ENCODE data around the gene RUNX2.
A peak's percentile ranks its signal among the peaks of the same experiment; 100 is the strongest.

Gene RUNX2

GRCh38 chr6:45505470-45505869, 177.3 kb downstream of the RUNX2 start:
- Histone ChIP-seq H3K9ac (ENCODE audit: low read depth, low read length) (no peak overlapping the region), H3K36me3 (ENCODE audit: insufficient read depth, low read length) (no peaks in the 10 kb centered on the region), H3K27ac (ENCODE audit: low read depth, low read length) (peak overlapping the region; percentile 44; the same call in 1 of the 2 replicates), H3K4me3 (ENCODE audit: low read length) (no peak overlapping the region), H3K4me1 (ENCODE audit: insufficient read depth, low read length) (peaks cover 19% of the 10 kb centered on the region), H3K9me3 (ENCODE audit: insufficient read depth, low read depth, low read length) (no peaks in the 10 kb centered on the region), H3K27me3 (ENCODE audit: insufficient read depth, low read length) (no peaks in the 10 kb centered on the region)
- 99% methylated on average over 2 of the region's 2 CpGs for WGBS

GRCh38 chr6:45507186-45507585, 179.1 kb downstream of the RUNX2 start:
- Histone ChIP-seq H3K27ac (ENCODE audit: low read depth, low read length) (no peak overlapping the region), H3K9me3 (ENCODE audit: insufficient read depth, low read depth, low read length) (no peaks in the 10 kb centered on the region), H3K9ac (ENCODE audit: low read depth, low read length) (no peak overlapping the region), H3K27me3 (ENCODE audit: insufficient read depth, low read length) (no peaks in the 10 kb centered on the region), H3K36me3 (ENCODE audit: insufficient read depth, low read length) (no peaks in the 10 kb centered on the region), H3K4me1 (ENCODE audit: insufficient read depth, low read length) (peaks cover 29% of the 10 kb centered on the region), H3K4me3 (ENCODE audit: low read length) (no peak overlapping the region)
- 93% methylated on average over 2 of the region's 3 CpGs for WGBS

- no peak overlapping the region for H3K27ac ChIP-seq (ENCODE audit: low read depth, low read length)
- no peaks in the 10 kb centered on the region for H3K9me3 ChIP-seq (ENCODE audit: insufficient read depth, low read depth, low read length)
- H3K36me3 ChIP-seq (ENCODE audit: insufficient read depth, low read length): no peaks in the 10 kb centered on the region
- H3K9ac ChIP-seq (ENCODE audit: low read depth, low read length): no peak overlapping the region
- H3K27me3 ChIP-seq (ENCODE audit: insufficient read depth, low read length): no peaks in the 10 kb centered on the region
- 99% methylated on average over 4 of the region's 4 CpGs for WGBS
- peaks cover 43% of the 10 kb centered on the region for H3K4me1 ChIP-seq (ENCODE audit: insufficient read depth, low read length)
- H3K4me3 ChIP-seq (ENCODE audit: low read length): no peak overlapping the region
Observed at GRCh38 chr6:45509426-45509825, 181.3 kb downstream of the RUNX2 start.

- WGBS: 85% methylated on average over 3 of the region's 3 CpGs
- no peaks in the 10 kb centered on the region for H3K36me3 ChIP-seq (ENCODE audit: insufficient read depth, low read length)
Observed at GRCh38 chr6:45512717-45513116, 184.6 kb downstream of the RUNX2 start.

GRCh38 chr6:45513213-45513618, 185.1 kb downstream of the RUNX2 start:
- 73% methylated on average over 9 of the region's 9 CpGs for WGBS
- Histone ChIP-seq H3K27me3 (ENCODE audit: insufficient read depth, low read length) (no peaks in the 10 kb centered on the region), H3K4me3 (ENCODE audit: low read length) (no peak overlapping the region), H3K9ac (ENCODE audit: low read depth, low read length) (no peak overlapping the region), H3K4me1 (ENCODE audit: insufficient read depth, low read length) (peaks cover 39% of the 10 kb centered on the region), H3K36me3 (ENCODE audit: insufficient read depth, low read length) (no peaks in the 10 kb centered on the region), H3K27ac (ENCODE audit: low read depth, low read length) (no peak overlapping the region), H3K9me3 (ENCODE audit: insufficient read depth, low read depth, low read length) (no peaks in the 10 kb centered on the region)

More at GRCh38 chr6:45512717-45513116, 184.6 kb downstream of the RUNX2 start:
- Histone ChIP-seq H3K27me3 (ENCODE audit: insufficient read depth, low read length) (no peaks in the 10 kb centered on the region), H3K4me1 (ENCODE audit: insufficient read depth, low read length) (peaks cover 39% of the 10 kb centered on the region), H3K9me3 (ENCODE audit: insufficient read depth, low read depth, low read length) (no peaks in the 10 kb centered on the region), H3K4me3 (ENCODE audit: low read length) (no peak overlapping the region), H3K9ac (ENCODE audit: low read depth, low read length) (no peak overlapping the region), H3K27ac (ENCODE audit: low read depth, low read length) (no peak overlapping the region)

- WGBS: 68% methylated on average over 4 of the region's 4 CpGs
- Histone ChIP-seq H3K9me3 (ENCODE audit: insufficient read depth, low read depth, low read length) (no peaks in the 10 kb centered on the region), H3K4me3 (ENCODE audit: low read length) (no peak overlapping the region), H3K4me1 (ENCODE audit: insufficient read depth, low read length) (peaks cover 39% of the 10 kb centered on the region), H3K9ac (ENCODE audit: low read depth, low read length) (no peak overlapping the region), H3K27me3 (ENCODE audit: insufficient read depth, low read length) (no peaks in the 10 kb centered on the region), H3K36me3 (ENCODE audit: insufficient read depth, low read length) (no peaks in the 10 kb centered on the region), H3K27ac (ENCODE audit: low read depth, low read length) (no peak overlapping the region)
Observed at GRCh38 chr6:45513843-45514242, 185.7 kb downstream of the RUNX2 start.

GRCh38 chr6:45514454-45515230, 186.5 kb downstream of the RUNX2 start:
- H3K36me3 ChIP-seq (ENCODE audit: insufficient read depth, low read length): no peaks in the 10 kb centered on the region
- H3K27me3 ChIP-seq (ENCODE audit: insufficient read depth, low read length): no peaks in the 10 kb centered on the region
- WGBS: 93% methylated on average over 5 of the region's 5 CpGs
- H3K4me1 ChIP-seq (ENCODE audit: insufficient read depth, low read length): peaks cover 39% of the 10 kb centered on the region
- H3K9me3 ChIP-seq (ENCODE audit: insufficient read depth, low read depth, low read length): no peaks in the 10 kb centered on the region
- H3K4me3 ChIP-seq (ENCODE audit: low read length): no peak overlapping the region
- no peak overlapping the region for H3K9ac ChIP-seq (ENCODE audit: low read depth, low read length)
- no peak overlapping the region for H3K27ac ChIP-seq (ENCODE audit: low read depth, low read length)

GRCh38 chr6:45518013-45518720, 190.0 kb downstream of the RUNX2 start:
- Histone ChIP-seq H3K4me1 (ENCODE audit: insufficient read depth, low read length) (peaks cover 51% of the 10 kb centered on the region), H3K4me3 (ENCODE audit: low read length) (no peak overlapping the region), H3K36me3 (ENCODE audit: insufficient read depth, low read length) (no peaks in the 10 kb centered on the region), H3K9me3 (ENCODE audit: insufficient read depth, low read depth, low read length) (no peaks in the 10 kb centered on the region), H3K9ac (ENCODE audit: low read depth, low read length) (no peak overlapping the region), H3K27ac (ENCODE audit: low read depth, low read length) (no peak overlapping the region), H3K27me3 (ENCODE audit: insufficient read depth, low read length) (no peaks in the 10 kb centered on the region)
- 90% methylated on average over 4 of the region's 4 CpGs for WGBS

GRCh38 chr6:45521226-45521625, 193.1 kb downstream of the RUNX2 start:
- Histone ChIP-seq H3K9ac (ENCODE audit: low read depth, low read length) (no peak overlapping the region), H3K9me3 (ENCODE audit: insufficient read depth, low read depth, low read length) (no peaks in the 10 kb centered on the region), H3K27ac (ENCODE audit: low read depth, low read length) (no peak overlapping the region), H3K36me3 (ENCODE audit: insufficient read depth, low read length) (no peaks in the 10 kb centered on the region), H3K4me3 (ENCODE audit: low read length) (no peak overlapping the region), H3K4me1 (ENCODE audit: insufficient read depth, low read length) (peaks cover 29% of the 10 kb centered on the region), H3K27me3 (ENCODE audit: insufficient read depth, low read length) (no peaks in the 10 kb centered on the region)

- Histone ChIP-seq H3K4me3 (ENCODE audit: low read length) (no peak overlapping the region), H3K4me1 (ENCODE audit: insufficient read depth, low read length) (peaks cover 29% of the 10 kb centered on the region), H3K9me3 (ENCODE audit: insufficient read depth, low read depth, low read length) (no peaks in the 10 kb centered on the region), H3K36me3 (ENCODE audit: insufficient read depth, low read length) (no peaks in the 10 kb centered on the region), H3K27me3 (ENCODE audit: insufficient read depth, low read length) (no peaks in the 10 kb centered on the region), H3K27ac (ENCODE audit: low read depth, low read length) (no peak overlapping the region), H3K9ac (ENCODE audit: low read depth, low read length) (no peak overlapping the region)
- WGBS: 85% methylated on average over 4 of the region's 4 CpGs
Observed at GRCh38 chr6:45522486-45522885, 194.4 kb downstream of the RUNX2 start.

GRCh38 chr6:45527210-45527609, 199.1 kb downstream of the RUNX2 start:
- no peak overlapping the region for H3K27ac ChIP-seq (ENCODE audit: low read depth, low read length)
- H3K4me3 ChIP-seq (ENCODE audit: low read length): no peak overlapping the region
- H3K27me3 ChIP-seq (ENCODE audit: insufficient read depth, low read length): no peaks in the 10 kb centered on the region
- no peak overlapping the region for H3K9ac ChIP-seq (ENCODE audit: low read depth, low read length)
- 81% methylated on average over 1 of the region's 1 CpG for WGBS
- H3K4me1 ChIP-seq (ENCODE audit: insufficient read depth, low read length): peaks cover 7% of the 10 kb centered on the region
- H3K9me3 ChIP-seq (ENCODE audit: insufficient read depth, low read depth, low read length): 0 out of 2 replicates have a peak, but pooled peaks cover 2% of the 10 kb centered on the region
- H3K36me3 ChIP-seq (ENCODE audit: insufficient read depth, low read length): no peaks in the 10 kb centered on the region

All from HUES64 (cell line).